ENCODE measurements around the gene RBM41. TPM values are rescaled to one million over a fixed set of nuclear protein-coding genes. Genes with fewer than 3 reads are reported as not detected.

The RBM41 gene
- total RNA-seq (2021) (20.6 to 24.6 TPM (median 22.0 TPM) in 3 replicates), Bru-seq, nascent RNA (percentile 84 among the genes with signal in this experiment)
- long read RNA-seq, experiment 1, transcript RBM41-201 (7 exons, 1,662 nt): major isoform, 10 of 55 reads
- long read RNA-seq, experiment 1, partial matches to known transcripts: 13 of 55 reads
- long read RNA-seq, experiment 1, other reads (novel, unspliced or antisense): 31 of 55 reads
- long read RNA-seq, experiment 2, partial matches to known transcripts: 0 of 7 reads
- long read RNA-seq, experiment 2, other reads (novel, unspliced or antisense): 7 of 7 reads
- long read RNA-seq, experiment 3, transcript RBM41-201 (7 exons, 1,662 nt): major isoform, 10 of 25 reads
- long read RNA-seq, experiment 3, partial matches to known transcripts: 5 of 25 reads
- long read RNA-seq, experiment 3, other reads (novel, unspliced or antisense): 9 of 25 reads

- ChIA-PET CTCF (interaction anchor here (0.6 to 1.2 kb wide), 3 partner anchors 154 to 537 kb away, joined by 3 to 4 read pairs (median 4); no protein-coding TSS in a partner anchor), POLR2A (interaction anchor here (0.8 kb wide), 1 partner anchor 72 kb away, joined by 4 read pairs; no protein-coding TSS in a partner anchor)
- ATAC-seq (peak; percentile 99), DNase-seq (ENCODE audit: low spot score) (peak; percentile 50)
- Mint-ChIP-seq H3K9me3 (no peaks in the 10 kb centered on the region), H3K27me3 (ENCODE audit: low read depth) (no peaks in the 10 kb centered on the region), H3K36me3 (peaks cover 31% of the 10 kb centered on the region), H3K27ac (peak within 1 kb of the TSS; percentile 99), H3K4me3 (peak within 1 kb of the TSS; percentile 99), H3K4me1 (peaks cover 8% of the 10 kb centered on the region)
- TF ChIP-seq CREM (CRISPR knock-in tag; IDR thresholded peaks at IDR 0.05): no peak
- no peak for TF ChIP-seq NR3C1 (CRISPR knock-in tag; conservative IDR thresholded peaks at IDR 0.05; ENCODE audit: low read depth)
- TF ChIP-seq E2F4 (CRISPR knock-in tag; IDR thresholded peaks at IDR 0.05; ENCODE audit: borderline replicate concordance, low read depth): no peak
- no peak for TF ChIP-seq MLX (CRISPR knock-in tag; IDR thresholded peaks at IDR 0.05)
- no peak for TF ChIP-seq NR1H2 (CRISPR knock-in tag; IDR thresholded peaks at IDR 0.05)
- no peak for TF ChIP-seq ATF2 (CRISPR knock-in tag; IDR thresholded peaks at IDR 0.05; ENCODE audit: borderline replicate concordance, low read depth)
- TF ChIP-seq PREB (CRISPR knock-in tag; IDR thresholded peaks at IDR 0.05; ENCODE audit: borderline replicate concordance): no peak
- no peak for TF ChIP-seq CREB1 (CRISPR knock-in tag; IDR thresholded peaks at IDR 0.05)
- TF ChIP-seq ZNF232 (CRISPR knock-in tag; IDR thresholded peaks at IDR 0.05): no peak
- no peak for TF ChIP-seq ZSCAN18 (CRISPR knock-in tag; IDR thresholded peaks at IDR 0.05)
- TF ChIP-seq GRHL2 (CRISPR knock-in tag; IDR thresholded peaks at IDR 0.05; ENCODE audit: insufficient replicate concordance, severe bottlenecking): no peak
- TF ChIP-seq HMGA2 (CRISPR knock-in tag; IDR thresholded peaks at IDR 0.05): no peak
Observed at GRCh38 chrX:107118322-107119147, at the start of gene RBM41. Gene RBM41, minus strand, starts transcription at chrX:107118822. Its CDS starts 49 bp downstream, at chrX:107118773.

GRCh38 chrX:107168257-107168656, 49.6 kb upstream of the RBM41 start:
- H3K36me3 Mint-ChIP-seq: no peaks in the 10 kb centered on the region
- TF ChIP-seq TP53 (CRISPR knock-in tag; IDR thresholded peaks at IDR 0.05): no peak
- ATAC-seq (no peak), DNase-seq (ENCODE audit: low spot score) (no peak)
- peaks cover 3% of the 10 kb centered on the region; the same call in 1 of the 2 replicates for H3K4me1 Mint-ChIP-seq
- no peak overlapping the region for H3K27ac Mint-ChIP-seq
- peaks cover 4% of the 10 kb centered on the region; the same call in 1 of the 2 replicates for H3K9me3 Mint-ChIP-seq
- no peaks in the 10 kb centered on the region; the same call in 1 of the 2 replicates for H3K27me3 Mint-ChIP-seq (ENCODE audit: low read depth)
- ChIA-PET POLR2A (no interaction called here), CTCF (no interaction called here)
- no peak overlapping the region for H3K4me3 Mint-ChIP-seq

Data from WTC11 (cell line).